Stimulated activated CD4-positive, alpha-beta T cell treated with anti-CD3 and anti-CD28 coated beads, Interleukin-12 subunit alpha, Interleukin-12 subunit beta, amount 100 ng/mL, for 48 hours (primary cell): ENCODE measurements around the gene DNTTIP2.

Source experiments
- DNase-seq, 3 donors: peaks; one replicate each; pipeline ENCODE4 v3.0.0-alpha.2; 2020; ENCODE audit warnings: low read depth in 2 of 3, low spot score in 1 of 3

The DNTTIP2 gene

GRCh38 chr1:93816970-93817678 lies 61.9 kb downstream of the DNTTIP2 start:
- no peak for DNase-seq
